Upper lobe of left lung (tissue), 4 donors: Measurements from ENCODE around the gene PCSK5.

Experiments
- EP300 ChIP-seq, 4 donors: sonication (generic); formaldehyde crosslinking; IDR thresholded peaks; one replicate each; pipeline ENCODE4 v1.5.1; 2017; ENCODE audit warnings: antibody characterized with exemption in 4 of 4, control low read depth in 2 of 4
- POLR2A ChIP-seq, 4 donors: fragments of 450-650 bp; IDR thresholded peaks; one replicate each; pipeline ENCODE4 v1.5.1; 2016 to 2017; ENCODE audit warnings: antibody characterized with exemption in 4 of 4, mild to moderate bottlenecking in 2 of 4
- POLR2AphosphoS5 ChIP-seq, 2 donors: sonication (generic); formaldehyde crosslinking; IDR thresholded peaks; one replicate each; pipeline ENCODE4 v1.5.1; 2017; ENCODE audit warnings: antibody characterized with exemption in 2 of 2
- TF ChIP-seq, protein P1 (sequence below), 6 experiments: fragments of 450-650 bp in 4 of 6; fragments of 200-600 bp in 2 of 6; sonication (generic) in 2 of 6; IDR thresholded peaks; one replicate each; pipeline ENCODE4 v1.5.1; 2016 to 2019; ENCODE audit warnings: antibody characterized with exemption in 6 of 6

DNA sequence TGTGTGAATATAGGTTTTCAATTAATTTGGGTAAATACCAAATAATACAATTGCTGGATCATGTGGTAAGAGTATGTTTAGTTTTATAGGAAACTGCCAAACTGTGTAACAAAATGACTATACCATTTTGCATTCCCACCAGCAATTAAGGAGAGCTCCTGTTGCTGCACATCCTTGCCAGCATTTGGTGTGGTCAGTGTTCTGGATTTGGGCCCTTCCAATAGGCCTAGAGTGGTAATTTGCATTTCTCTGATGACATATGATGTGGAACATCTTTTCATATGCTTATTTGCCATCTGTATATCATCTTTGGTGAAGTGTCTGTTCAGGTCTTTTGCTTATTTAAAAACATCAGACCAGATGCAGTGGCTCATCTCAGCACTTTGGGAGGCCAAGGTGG is 515.4 kb downstream of the PCSK5 start:
- TF ChIP-seq POLR2AphosphoS5 (IDR thresholded peaks at IDR 0.05), result no peak
- TF ChIP-seq, protein P1, sequence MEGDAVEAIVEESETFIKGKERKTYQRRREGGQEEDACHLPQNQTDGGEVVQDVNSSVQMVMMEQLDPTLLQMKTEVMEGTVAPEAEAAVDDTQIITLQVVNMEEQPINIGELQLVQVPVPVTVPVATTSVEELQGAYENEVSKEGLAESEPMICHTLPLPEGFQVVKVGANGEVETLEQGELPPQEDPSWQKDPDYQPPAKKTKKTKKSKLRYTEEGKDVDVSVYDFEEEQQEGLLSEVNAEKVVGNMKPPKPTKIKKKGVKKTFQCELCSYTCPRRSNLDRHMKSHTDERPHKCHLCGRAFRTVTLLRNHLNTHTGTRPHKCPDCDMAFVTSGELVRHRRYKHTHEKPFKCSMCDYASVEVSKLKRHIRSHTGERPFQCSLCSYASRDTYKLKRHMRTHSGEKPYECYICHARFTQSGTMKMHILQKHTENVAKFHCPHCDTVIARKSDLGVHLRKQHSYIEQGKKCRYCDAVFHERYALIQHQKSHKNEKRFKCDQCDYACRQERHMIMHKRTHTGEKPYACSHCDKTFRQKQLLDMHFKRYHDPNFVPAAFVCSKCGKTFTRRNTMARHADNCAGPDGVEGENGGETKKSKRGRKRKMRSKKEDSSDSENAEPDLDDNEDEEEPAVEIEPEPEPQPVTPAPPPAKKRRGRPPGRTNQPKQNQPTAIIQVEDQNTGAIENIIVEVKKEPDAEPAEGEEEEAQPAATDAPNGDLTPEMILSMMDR (IDR thresholded peaks at IDR 0.05), result no peak
- TF ChIP-seq POLR2A (IDR thresholded peaks at IDR 0.05), result no peak
- TF ChIP-seq EP300 (IDR thresholded peaks at IDR 0.05), result no peak
